HCT116 (cell line): ENCODE results near the gene MCAM. TPM values are rescaled to one million over a fixed set of nuclear protein-coding genes. Genes with fewer than 3 reads are reported as not detected.

ENCODE experiments used
- ATAC-seq: fragments of 200-7000 bp; cut with Tn5 transposase; 2 replicates; pipeline ENCODE4 v1.9.1; 2020; ENCODE audit warnings: mild to moderate bottlenecking, moderate library complexity
- BruUV-seq: library from RNA; stranded (reverse); fragments of 400-500 nt; replicated peaks from 2 replicates; lab custom pipeline; 2021; lab: Mats Ljungman, UMichigan
- CTCF ChIA-PET: fragments of 300-600 bp; sonication (Branson Sonifier 250); formaldehyde crosslinking; loops from one replicate; lab custom pipeline; 2021; ENCODE audit warnings: antibody characterized with exemption; lab: Charles Lee
- POLR2A ChIA-PET: fragments of 300-600, 350-600 bp; sonication (Branson Sonifier 250); formaldehyde crosslinking; loops from one replicate; lab custom pipeline; 2021; ENCODE audit warnings: antibody characterized with exemption; lab: Charles Lee
- RAD21 ChIA-PET, 2 experiments: fragments of 300-600 bp; sonication (Branson Sonifier 250); formaldehyde crosslinking; loops; one replicate each; lab custom pipeline; 2023; ENCODE audit warnings: low total read pairs in 2 of 2; ENCODE audit not compliant: uncharacterized antibody in 2 of 2, unreplicated experiment in 2 of 2, low non-redundant PET in 1 of 2; lab: Charles Lee
- DNase-seq: peaks from one replicate; pipeline ENCODE4 v3.0.0-alpha.2; 2010; ENCODE audit warnings: low read depth, low spot score
- H2AFZ ChIP-seq: fragments of 200-600 bp; shearing (Covaris generic), sonication (generic); 2 replicates; pipeline ENCODE4 v1.6.1; 2017; ENCODE audit warnings: low read depth, mixed run types, mixed read lengths, antibody characterized with exemption, low read length; ENCODE audit not compliant: poor library complexity, severe bottlenecking
- H3K27ac ChIP-seq: 2 replicates; pipeline ENCODE4 v1.5.1; 2012; ENCODE audit warnings: low read depth, low read length
- H3K27me3 ChIP-seq: fragments of 200-600 bp; sonication (generic); 2 replicates; pipeline ENCODE4 v1.6.1; 2016; ENCODE audit warnings: mixed run types, low read length, mixed read lengths; ENCODE audit not compliant: insufficient read depth
- H3K36me3 ChIP-seq, 2 experiments: fragments of 200-500 bp in 1 of 2; fragments of 200-600 bp in 1 of 2; sonication (Bioruptor generic) in 1 of 2; sonication (generic) in 1 of 2; 2 replicates each; pipeline versions ENCODE4 v1.5.1 to v1.6.1; 2014 to 2016; ENCODE audit warnings: low read length in 2 of 2, inconsistent platforms in 1 of 2, mixed read lengths in 1 of 2, mixed run types in 1 of 2; ENCODE audit not compliant: insufficient read depth in 2 of 2, control insufficient read depth in 1 of 2
- H3K4me1 ChIP-seq, 2 experiments: fragments of 200-600 bp in 1 of 2; sonication (generic) in 1 of 2; 2 replicates each; pipeline versions ENCODE4 v1.5.1 to v1.6.1; 2012 to 2017; ENCODE audit warnings: low read length in 2 of 2, inconsistent platforms in 1 of 2, mild to moderate bottlenecking in 1 of 2, mixed read lengths in 1 of 2, mixed run types in 1 of 2, moderate library complexity in 1 of 2; ENCODE audit not compliant: insufficient read depth in 2 of 2, control insufficient read depth in 1 of 2
- H3K4me2 ChIP-seq: fragments of 200-600 bp; sonication (generic); 2 replicates; pipeline ENCODE4 v1.6.1; 2017; ENCODE audit warnings: mixed run types, low read length, mixed read lengths
- H3K4me3 ChIP-seq, 2 experiments: fragments of 200-600 bp in 1 of 2; sonication (generic) in 1 of 2; replicated peaks in 1 of 2; 2 replicates each; pipeline ENCODE4 v1.5.1; 2011 to 2016; ENCODE audit warnings: low read length in 2 of 2, control low read depth in 1 of 2, low read depth in 1 of 2, mild to moderate bottlenecking in 1 of 2, mixed read lengths in 1 of 2, mixed run types in 1 of 2
- H3K79me2 ChIP-seq: fragments of 200-600 bp; sonication (generic); 2 replicates; pipeline ENCODE4 v1.6.1; 2017; ENCODE audit warnings: mild to moderate bottlenecking, mixed run types, low read length, moderate library complexity, mixed read lengths; ENCODE audit not compliant: insufficient read depth
- H3K9ac ChIP-seq: fragments of 200-600 bp; sonication (generic); 2 replicates; pipeline ENCODE4 v1.6.1; 2016; ENCODE audit warnings: low read length, mixed read lengths
- H3K9me2 ChIP-seq: fragments of 200-600 bp; sonication (generic), shearing (Covaris generic); 2 replicates; pipeline ENCODE4 v1.6.1; 2017; ENCODE audit warnings: mixed run types, mild to moderate bottlenecking, moderate library complexity; ENCODE audit not compliant: insufficient read depth
- H3K9me3 ChIP-seq, 2 experiments: fragments of 200-500 bp in 1 of 2; fragments of 200-600 bp in 1 of 2; sonication (Bioruptor generic) in 1 of 2; sonication (generic) in 1 of 2; 2 replicates each; pipeline ENCODE4 v1.6.1; 2014 to 2017; ENCODE audit warnings: low read length in 2 of 2, mixed read lengths in 2 of 2, inconsistent platforms in 1 of 2, low read depth in 1 of 2, mild to moderate bottlenecking in 1 of 2, mixed run types in 1 of 2, moderate library complexity in 1 of 2; ENCODE audit not compliant: control insufficient read depth in 1 of 2, insufficient read depth in 1 of 2
- H4K20me1 ChIP-seq: fragments of 200-600 bp; sonication (generic), shearing (Covaris generic); 2 replicates; pipeline ENCODE4 v1.6.1; 2017; ENCODE audit warnings: mixed run types, mild to moderate bottlenecking, moderate library complexity; ENCODE audit not compliant: insufficient read depth
- ATF3 ChIP-seq: IDR thresholded peaks from 2 replicates; pipeline ENCODE4 v1.6.1; 2012
- EGR1 ChIP-seq: IDR thresholded peaks from 2 replicates; pipeline ENCODE4 v1.6.1; 2012; ENCODE audit warnings: low read depth
- EZH2phosphoT487 ChIP-seq: fragments of 200-600 bp; IDR thresholded peaks from 2 replicates; pipeline ENCODE4 v1.6.1; 2018; ENCODE audit warnings: antibody characterized with exemption, borderline replicate concordance
- MAX ChIP-seq: IDR thresholded peaks from 2 replicates; pipeline ENCODE4 v1.6.1; 2012
- POLR2AphosphoS5 ChIP-seq: IDR thresholded peaks from 2 replicates; pipeline ENCODE4 v1.6.1; 2011; ENCODE audit warnings: mild to moderate bottlenecking, low read depth, low read length, moderate library complexity
- ZFX ChIP-seq: fragments of 450-650 bp; IDR thresholded peaks from 2 replicates; pipeline ENCODE4 v1.6.1; 2017
- intact Hi-C: fragments of 100-400 bp; cut with micrococcal nuclease; formaldehyde crosslinking; loops from 2 replicates; pipeline ENCODE4 v1.10.0; 2022
- total RNA-seq: library from RNA; stranded (reverse); gene quantifications from one replicate; pipeline ENCODE4 v1.2.1, GENCODE V29; 2021; ENCODE audit not compliant: unreplicated experiment

The MCAM gene
- total RNA-seq, 1 experiment from 2014 or later = 17.4 TPM

DNA sequence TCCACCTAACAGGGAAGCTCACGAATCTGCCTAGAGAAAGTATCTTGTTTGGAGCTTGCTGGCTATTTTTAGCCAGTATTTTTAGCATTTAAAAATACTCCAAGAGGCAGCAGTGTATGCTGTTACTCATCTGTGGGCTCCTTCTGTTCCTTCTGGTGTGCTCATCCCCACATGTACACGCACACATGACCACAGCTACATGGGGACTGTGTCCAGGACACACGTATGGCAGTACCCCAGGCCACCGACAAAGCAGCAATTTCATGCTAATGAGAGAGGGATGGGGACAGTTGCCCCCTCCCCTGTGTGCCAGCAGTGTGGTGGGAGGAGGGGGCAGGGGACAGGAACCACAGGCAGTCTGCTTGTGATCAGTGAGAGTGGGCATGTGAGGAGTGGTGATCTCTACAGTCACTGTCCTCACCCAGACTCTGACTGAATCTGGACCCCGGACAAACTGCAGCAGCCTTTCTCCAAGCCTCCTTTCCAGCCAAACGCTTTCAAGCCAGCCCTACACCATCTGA lies 48.2 kb upstream of the MCAM start (continued):
- TF ChIP-seq EGR1 (no peak), POLR2AphosphoS5 (no peak), ATF3 (no peak), ZFX (no peak)

- no peak overlapping the region for H2AFZ ChIP-seq
- BruUV-seq = no TSS peak
- H3K36me3 ChIP-seq = peaks cover 0 to 1% of the 10 kb centered on the region in 2 experiments; a peak in 1 of 4 replicates
- ATAC-seq (peak; percentile 80), DNase-seq (no peak)
- H3K4me3 ChIP-seq = peak overlapping the region in 1 of 2 experiments; percentile 23; a peak in 3 of 4 replicates
- RAD21 ChIA-PET = interaction anchor here in 1 of 2 experiments (1.4 kb wide), 1 partner anchor 8 kb away, joined by 3 read pairs; no protein-coding TSS in a partner anchor
- H3K9ac ChIP-seq = peak overlapping the region; percentile 19; the same call in 1 of the 2 replicates
- TF ChIP-seq POLR2AphosphoS5 (peak; percentile 54; the same call in 1 of the 2 replicates), MAX (peak; percentile 70), EZH2phosphoT487 (no peak)
- H3K27ac ChIP-seq = no peak overlapping the region
- peak overlapping the region; percentile 52 for H3K4me2 ChIP-seq
- peaks cover 42 to 62% of the 10 kb centered on the region in 2 experiments for H3K4me1 ChIP-seq
- POLR2A ChIA-PET = interaction anchor here (0.6 kb wide), 1 partner anchor 298 kb away, joined by 4 read pairs; no protein-coding TSS in a partner anchor
- peaks cover 6% of the 10 kb centered on the region; the same call in 1 of the 2 replicates for H3K27me3 ChIP-seq
- H4K20me1 ChIP-seq = no peaks in the 10 kb centered on the region
- intact Hi-C loops = no loop called here
- no peaks in the 10 kb centered on the region for H3K79me2 ChIP-seq
- H3K9me2 ChIP-seq = no peaks in the 10 kb centered on the region
- no peaks in the 10 kb centered on the region for H3K9me3 ChIP-seq
- CTCF ChIA-PET = interaction anchor here (1.1 to 1.6 kb wide), 4 partner anchors 8 to 26 kb away, joined by 3 to 9 read pairs (median 4); no protein-coding TSS in a partner anchor
These were observed 47.1 kb upstream of the MCAM start for GRCh38 chr11:119363851-119364590.
